Cardiac fibroblast (primary cell): ENCODE data around the gene RNF121.

Experiments
- DNase-seq, 2 donors: peaks; one replicate each; pipeline versions ENCODE4 v3.0.0 to v3.0.0-alpha.2; 2010; ENCODE audit warnings: low read depth in 2 of 2
- H3K4me3 ChIP-seq, 2 donors: replicated peaks in 1 of 2; 1 replicate in 1 of 2; 2 replicates in 1 of 2; pipeline ENCODE4 v1.5.1; 2011; ENCODE audit warnings: low read depth in 2 of 2, low read length in 2 of 2, mild to moderate bottlenecking in 2 of 2, moderate library complexity in 1 of 2
- CTCF ChIP-seq: IDR thresholded peaks from one replicate; pipeline ENCODE4 v1.5.1; 2011; ENCODE audit warnings: low read depth, mild to moderate bottlenecking, low read length, inconsistent platforms

Gene RNF121

GRCh38 chr11:71940561-71941219 is 11.8 kb downstream of the RNF121 start:
- TF ChIP-seq CTCF = no peak
- DNase-seq = no peak
- H3K4me3 ChIP-seq = no peak overlapping the region

GRCh38 chr11:71946144-71946571 is 17.3 kb downstream of the RNF121 start:
- no peak overlapping the region for H3K4me3 ChIP-seq
- TF ChIP-seq CTCF = no peak
- DNase-seq = peak; percentile 36 to 83

- no peak overlapping the region for H3K4me3 ChIP-seq
- TF ChIP-seq CTCF = no peak
- DNase-seq = peak in 1 of 2 donors; percentile 24
These were observed 18.7 kb downstream of the RNF121 start for GRCh38 chr11:71947498-71947897.

- no peak for DNase-seq
- H3K4me3 ChIP-seq = no peak overlapping the region
- TF ChIP-seq CTCF = no peak
These were observed 19.6 kb downstream of the RNF121 start for GRCh38 chr11:71948314-71949027.

- no peak for TF ChIP-seq CTCF
- DNase-seq = no peak
- no peak overlapping the region for H3K4me3 ChIP-seq
These were observed 20.2 kb downstream of the RNF121 start for GRCh38 chr11:71949034-71949433.

GRCh38 chr11:71951741-71952310 is 23.0 kb downstream of the RNF121 start:
- no peak overlapping the region for H3K4me3 ChIP-seq
- DNase-seq = no peak
- TF ChIP-seq CTCF = no peak
